HG02588 (cell line): ENCODE results near the gene GGN.

Experiments
- ATAC-seq: cut with Tn5 transposase; IDR thresholded peaks from one replicate; pipeline ENCODE4 v1.9.1; 2021; ENCODE audit warnings: mild to moderate bottlenecking, moderate library complexity; ENCODE audit not compliant: unreplicated experiment

Gene GGN

GRCh38 chr19:38388349-38389100 lies 691 bp upstream of the GGN start, which contains the start of gene SPRED3:
Gene SPRED3 (plus strand): TSS chr19:38388697. CDS start chr19:38390303, 1,606 bp downstream.
- no peak for ATAC-seq

GRCh38 chr19:38386971-38387549 lies 774 bp downstream of the GGN start:
- no peak for ATAC-seq

- no peak for ATAC-seq
Measured at GRCh38 chr19:38386300-38386970, 1.4 kb downstream of the GGN start.

DNA sequence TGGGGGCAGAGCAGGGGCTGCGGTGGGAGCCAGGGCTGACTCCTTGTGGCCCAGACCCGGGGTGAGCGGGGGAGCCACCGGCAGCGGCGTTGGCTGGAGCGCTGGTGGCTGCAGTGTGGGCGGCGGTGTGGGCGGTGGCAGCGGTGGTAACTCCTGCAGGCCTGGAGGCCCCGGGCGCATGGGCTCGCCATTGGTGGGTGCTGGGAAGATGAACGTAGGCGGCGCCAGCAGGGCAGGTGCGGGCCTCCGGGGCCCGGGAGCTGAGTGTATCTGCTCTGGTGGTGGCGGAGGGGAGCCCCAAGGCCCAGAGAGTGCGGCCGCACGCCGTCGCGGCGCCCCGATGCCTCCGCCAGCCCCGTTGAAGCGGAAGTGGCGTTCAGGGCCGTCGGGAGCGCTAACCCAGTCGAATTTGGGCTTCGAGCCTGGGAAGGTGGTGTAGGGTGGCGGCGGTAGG lies 2.0 kb downstream of the GGN start:
- no peak for ATAC-seq

DNA sequence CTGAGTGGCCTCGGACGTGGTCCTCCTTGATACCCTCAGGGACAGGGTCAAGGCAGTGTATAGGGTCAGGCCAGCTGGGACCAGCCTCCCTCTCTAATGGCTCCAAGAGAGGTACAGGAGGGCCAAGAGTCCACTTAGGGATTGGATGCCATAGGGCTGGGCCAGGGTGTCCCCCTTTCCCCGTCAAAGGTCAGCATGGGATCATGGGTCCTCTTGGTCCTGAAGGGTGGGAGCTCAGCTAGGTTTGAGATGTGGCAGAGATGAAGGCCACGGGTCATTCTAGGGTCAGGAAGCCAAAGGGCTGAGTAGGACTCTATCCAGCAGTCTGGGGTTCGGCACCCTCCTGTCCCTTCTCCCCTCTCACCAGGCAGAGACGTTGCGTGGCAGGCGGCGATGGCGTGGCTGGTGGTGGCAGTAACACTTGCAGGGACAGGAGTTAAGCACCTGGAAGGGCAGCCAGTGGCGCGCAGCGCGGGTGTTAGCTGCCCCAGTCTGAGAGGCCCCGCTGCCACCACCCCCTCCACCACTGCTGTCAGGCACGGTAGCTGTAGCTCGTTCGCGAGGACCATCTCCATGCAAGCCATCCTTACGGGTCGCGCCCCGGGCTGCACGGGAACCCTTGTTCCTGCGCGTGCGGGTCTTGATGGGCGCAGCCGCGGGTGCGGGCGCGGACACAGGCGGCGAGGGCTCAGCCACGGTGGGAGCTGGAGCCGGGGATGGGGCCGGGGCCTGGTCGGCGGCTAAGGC lies 2.6 kb downstream of the GGN start:
- no peak for ATAC-seq

DNA sequence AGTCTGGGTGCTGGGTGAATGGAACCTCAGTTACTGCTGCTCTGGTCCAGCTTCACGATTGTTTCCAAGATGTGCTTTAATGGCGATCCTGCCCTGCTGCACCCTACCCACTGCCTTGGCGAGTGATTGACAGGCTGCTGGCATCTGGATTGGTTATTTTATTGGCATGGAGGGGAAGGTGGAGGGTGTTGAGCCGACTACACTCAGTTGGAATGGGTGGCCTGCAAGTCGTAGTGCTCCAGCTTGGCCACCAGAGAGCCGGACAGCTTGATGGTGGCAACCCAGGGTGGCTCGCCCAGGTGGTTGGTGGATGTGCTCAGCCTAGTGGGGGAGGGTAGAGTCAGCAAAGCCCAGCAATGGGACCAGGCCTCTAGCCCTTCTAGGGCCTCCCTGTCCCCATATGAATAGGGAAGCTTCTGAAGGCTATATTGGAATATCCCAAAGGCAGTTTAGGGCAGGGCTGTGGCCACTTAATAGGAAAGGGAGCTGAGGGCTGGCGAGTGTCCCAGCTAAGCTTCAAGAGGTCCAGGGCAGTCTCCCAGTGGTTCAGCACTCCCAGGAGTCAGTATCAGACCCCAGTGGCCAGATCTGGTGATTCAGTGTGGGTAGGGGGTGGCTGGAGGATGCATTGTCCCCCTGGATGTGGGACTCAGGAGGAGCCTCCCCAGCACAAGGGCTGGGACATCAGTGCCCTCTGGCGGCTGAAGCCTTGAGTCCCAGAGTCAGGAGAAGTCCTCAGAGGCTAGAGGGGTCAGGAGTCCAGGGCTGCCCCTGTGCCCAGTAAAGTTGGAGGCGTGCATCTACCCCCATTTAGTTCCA lies 3.4 kb downstream of the GGN start:
- no peak for ATAC-seq

DNA sequence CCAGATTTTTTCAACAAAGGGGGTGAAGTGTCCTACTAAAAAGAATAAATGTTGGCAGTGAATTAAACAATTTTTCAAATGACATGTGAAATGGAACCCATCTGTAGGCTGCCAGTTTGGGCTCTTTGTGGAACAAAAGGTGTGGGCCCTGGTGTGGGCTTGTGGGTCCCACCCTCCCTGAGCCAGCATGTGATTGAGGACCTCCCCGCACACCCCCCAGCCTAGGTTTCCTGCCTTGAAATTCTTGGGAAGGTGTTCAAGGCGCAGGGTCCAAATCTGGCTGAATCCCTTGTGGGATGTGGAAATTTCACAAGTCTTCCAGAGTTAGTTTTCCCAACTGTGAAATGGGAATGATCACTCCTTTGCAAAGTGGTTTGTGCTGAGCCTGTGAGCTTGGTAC lies 4.1 kb downstream of the GGN start:
- no peak for ATAC-seq

GRCh38 chr19:38383184-38383583 lies 4.7 kb downstream of the GGN start:
- no peak for ATAC-seq

DNA sequence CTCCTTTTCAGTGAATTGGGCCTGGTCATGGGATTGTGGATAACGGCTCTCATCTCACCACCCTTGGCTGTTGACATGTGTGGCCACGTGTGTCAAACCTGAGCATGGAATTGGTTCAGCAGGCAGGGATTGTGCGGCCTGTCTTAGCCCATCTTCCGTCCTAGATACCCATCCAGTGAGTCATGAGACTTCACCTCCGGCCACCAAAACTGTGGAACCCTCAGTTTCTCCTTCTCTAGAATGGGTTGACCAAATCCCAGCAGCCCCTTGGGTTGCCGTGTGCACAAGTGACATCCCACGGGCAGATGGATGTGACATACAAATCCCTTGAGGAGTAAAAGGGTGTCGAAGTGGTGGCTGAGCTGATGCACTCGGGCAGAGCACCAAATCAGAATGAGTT lies 6.7 kb downstream of the GGN start:
- no peak for ATAC-seq

GRCh38 chr19:38378866-38379265 lies 9.0 kb downstream of the GGN start:
- no peak for ATAC-seq

GRCh38 chr19:38377052-38377451 lies 10.8 kb downstream of the GGN start:
- no peak for ATAC-seq

- no peak for ATAC-seq
Measured at GRCh38 chr19:38376576-38376975, 11.3 kb downstream of the GGN start.

- no peak for ATAC-seq
Measured at GRCh38 chr19:38375748-38376147, 12.1 kb downstream of the GGN start.

- ATAC-seq = no peak
Measured at GRCh38 chr19:38375098-38375493, 12.7 kb downstream of the GGN start.

- ATAC-seq = peak; percentile 91
Measured at GRCh38 chr19:38374332-38375097, 13.3 kb downstream of the GGN start, which contains the start of gene PSMD8. Gene PSMD8 (plus strand): TSS chr19:38374571. CDS start chr19:38374602, 31 bp downstream.

DNA sequence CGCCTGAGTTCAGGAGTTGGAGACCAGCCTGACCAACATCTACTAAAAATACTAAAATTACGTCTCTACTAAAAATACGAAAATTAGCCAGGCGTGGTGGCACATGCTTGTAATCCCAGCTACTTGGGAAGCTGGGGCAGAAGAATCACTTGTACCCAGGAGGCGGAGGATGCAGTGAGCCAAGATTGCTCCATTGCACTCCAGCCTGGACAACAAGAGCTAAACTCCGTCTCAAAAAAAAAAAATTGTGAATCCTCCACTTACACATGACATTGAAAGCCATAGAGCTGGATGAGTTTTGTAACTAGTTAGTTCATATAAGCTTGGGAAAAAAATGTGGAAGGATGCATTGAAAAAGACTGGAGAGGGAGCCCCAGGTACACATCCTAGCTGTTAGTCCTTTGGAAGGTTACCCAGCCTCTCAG lies 13.9 kb downstream of the GGN start:
- ATAC-seq = no peak

DNA sequence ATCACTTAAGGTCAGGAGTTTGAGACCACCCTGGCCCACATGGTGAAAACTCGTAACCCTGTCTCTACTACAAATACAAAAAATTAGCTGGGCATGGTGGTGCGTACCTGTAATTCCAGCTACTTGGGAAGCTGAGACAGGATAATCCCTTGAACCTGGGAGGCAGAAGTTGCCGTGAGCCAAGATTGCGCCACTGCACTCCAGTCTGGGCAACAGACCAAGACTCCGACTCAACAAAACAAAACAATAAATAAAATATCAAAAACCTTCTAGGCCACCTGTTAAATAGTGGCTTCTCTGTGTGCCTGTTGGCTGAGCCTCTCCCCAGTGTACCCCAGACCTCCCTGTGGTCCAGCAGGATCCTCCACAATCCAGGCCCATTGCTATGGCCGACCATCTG lies 16.8 kb downstream of the GGN start:
- ATAC-seq = no peak

- no peak for ATAC-seq
Measured at GRCh38 chr19:38370299-38370698, 17.5 kb downstream of the GGN start.

DNA sequence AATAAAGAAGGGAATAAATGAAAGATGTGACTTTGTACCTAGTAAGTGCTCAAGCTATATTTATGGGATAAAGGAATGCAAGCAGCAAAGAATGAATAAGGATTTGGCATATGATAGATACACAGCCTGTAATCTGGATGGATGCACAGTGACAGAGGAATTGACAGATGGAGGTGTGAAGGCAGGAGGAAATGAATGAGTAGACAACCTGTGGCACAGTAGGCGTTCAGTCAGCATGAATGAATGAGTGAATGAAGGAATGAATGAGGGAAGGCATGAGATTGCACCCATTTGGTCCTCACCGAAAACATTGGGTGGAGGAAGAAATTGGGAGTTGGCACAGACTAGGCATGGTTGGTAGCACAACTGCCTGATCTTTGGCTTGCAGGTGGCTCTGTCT lies 18.2 kb downstream of the GGN start:
- ATAC-seq = no peak

DNA sequence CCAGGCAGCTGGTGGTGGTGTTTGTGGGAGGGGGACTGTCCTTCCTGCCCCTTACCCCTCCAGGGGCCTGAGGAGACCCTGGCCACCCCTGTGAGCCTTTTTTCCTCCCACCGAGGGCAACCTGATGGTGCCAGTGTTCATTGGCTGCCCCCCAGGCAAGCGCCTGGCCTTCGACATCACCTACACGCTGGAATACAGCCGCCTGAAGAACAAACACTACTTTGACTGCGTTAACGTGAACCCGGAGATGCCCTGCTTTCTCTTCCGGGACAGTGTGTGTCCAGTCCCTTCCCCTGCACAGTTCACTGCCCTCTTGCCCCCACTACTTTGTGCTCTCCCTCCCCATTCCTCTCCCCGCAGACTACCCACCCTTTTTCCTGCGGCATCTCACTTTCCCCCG lies 20.8 kb downstream of the GGN start:
- ATAC-seq = no peak
